HCEC 1CT (cell line): ENCODE measurements around the gene MYRFL.
A peak's percentile ranks its signal among the peaks of the same experiment; 100 is the strongest.

Experiments
- DNase-seq: peaks from one replicate; pipeline ENCODE4 v3.0.0-alpha.2; 2017

MYRFL gene

DNA sequence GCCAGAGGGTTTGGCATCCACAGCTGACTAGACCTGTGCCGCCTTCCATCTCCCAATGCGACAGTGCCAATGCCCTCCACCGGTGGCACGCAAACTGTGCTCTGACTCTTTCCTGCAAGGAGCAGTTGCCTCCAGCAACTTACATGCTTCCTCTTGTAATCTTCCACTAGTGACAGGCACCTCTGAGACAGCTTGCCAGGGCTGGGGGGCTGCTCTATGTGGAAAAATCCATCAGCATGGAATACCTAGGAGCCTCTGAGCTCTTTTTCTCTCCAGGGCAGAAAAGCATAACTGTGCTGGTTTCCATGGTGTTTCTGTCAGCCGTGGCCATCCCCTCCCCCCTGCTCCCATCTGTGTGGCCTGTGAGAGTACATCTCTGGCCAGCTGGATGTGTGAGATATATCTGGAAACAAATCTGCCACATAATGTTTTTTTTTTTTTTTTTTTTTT is 110.6 kb downstream of the MYRFL start:
- DNase-seq: no peak

DNA sequence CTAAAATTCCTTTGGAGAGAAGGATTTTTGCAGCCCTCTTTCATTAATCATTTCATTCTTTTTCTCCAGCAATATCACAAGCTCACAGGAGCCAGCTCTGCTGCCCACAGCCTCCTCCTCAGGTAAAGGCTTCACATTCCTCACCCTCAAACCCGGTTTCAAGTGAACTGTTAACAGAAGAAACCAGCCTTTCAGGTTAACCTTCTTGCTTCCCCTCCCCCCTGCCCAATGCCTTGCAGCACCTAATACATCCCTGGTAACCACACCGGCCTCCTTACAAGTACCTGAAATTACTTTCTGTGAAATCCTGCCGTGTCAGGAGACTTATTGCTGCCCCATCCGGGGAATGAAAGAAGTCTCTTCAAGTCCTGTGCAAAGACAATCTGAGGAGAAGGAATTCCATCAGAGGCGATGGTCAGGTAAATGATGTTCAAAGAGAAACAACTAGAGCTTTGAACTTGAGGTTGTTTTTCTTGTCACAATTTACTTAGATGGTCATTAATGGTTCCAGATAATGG is 111.2 kb downstream of the MYRFL start:
- DNase-seq: no peak

DNA sequence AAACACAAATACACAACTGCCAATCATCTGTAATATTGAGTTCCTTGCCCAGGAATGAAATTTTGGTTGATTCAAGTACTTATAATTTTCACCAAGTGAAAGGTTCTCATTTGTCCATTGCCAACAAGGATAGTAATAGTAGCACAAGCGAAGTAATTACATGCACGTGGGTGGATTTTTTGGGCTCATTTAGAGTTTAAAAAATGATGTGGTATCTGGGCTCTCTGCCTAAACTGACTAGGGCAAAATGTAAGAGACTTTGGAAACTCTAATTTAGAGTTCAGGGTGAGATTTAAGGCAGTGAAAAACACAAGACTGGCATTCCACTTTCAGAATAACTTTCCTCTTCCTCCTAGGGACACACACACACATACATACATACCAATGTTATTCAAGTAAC is 111.7 kb downstream of the MYRFL start:
- no peak for DNase-seq

DNA sequence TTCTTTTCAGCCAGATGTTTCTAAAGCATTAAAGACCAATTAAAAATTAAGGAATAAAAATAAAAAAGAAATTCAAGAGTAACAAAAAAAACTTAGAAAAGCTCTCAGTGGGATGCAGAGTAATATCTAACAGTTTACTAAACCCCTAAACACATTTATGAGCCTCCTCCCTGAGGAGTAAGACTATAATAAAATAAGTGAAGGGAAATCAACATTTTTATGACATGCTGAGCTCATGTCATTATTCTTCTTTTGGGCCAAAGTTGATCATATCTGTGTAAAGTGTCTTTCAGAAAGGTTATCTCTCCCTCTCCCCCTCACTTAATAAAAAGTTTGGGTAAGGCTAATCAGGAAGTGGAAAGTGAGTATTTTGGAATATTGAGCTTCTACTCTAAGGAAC is 122.1 kb downstream of the MYRFL start:
- DNase-seq: no peak

DNA sequence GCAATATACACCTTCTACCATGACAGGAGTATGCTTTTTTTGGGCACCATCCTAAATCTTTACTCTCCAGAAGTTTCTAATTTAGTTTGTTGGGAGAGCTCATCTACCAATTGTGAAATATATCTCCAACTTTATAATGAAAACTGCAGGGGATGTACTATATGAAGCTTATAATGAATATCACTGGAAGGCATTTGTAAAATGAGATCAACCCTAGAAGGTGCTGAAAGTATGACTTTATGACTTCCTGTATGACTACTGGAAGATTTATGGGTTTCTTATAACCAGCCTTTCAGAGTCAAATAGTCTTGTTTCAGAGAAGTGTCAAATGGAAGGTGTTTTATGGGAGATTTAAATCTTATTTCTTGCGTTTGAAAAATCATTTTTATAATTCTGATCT is 122.9 kb downstream of the MYRFL start:
- no peak for DNase-seq

DNA sequence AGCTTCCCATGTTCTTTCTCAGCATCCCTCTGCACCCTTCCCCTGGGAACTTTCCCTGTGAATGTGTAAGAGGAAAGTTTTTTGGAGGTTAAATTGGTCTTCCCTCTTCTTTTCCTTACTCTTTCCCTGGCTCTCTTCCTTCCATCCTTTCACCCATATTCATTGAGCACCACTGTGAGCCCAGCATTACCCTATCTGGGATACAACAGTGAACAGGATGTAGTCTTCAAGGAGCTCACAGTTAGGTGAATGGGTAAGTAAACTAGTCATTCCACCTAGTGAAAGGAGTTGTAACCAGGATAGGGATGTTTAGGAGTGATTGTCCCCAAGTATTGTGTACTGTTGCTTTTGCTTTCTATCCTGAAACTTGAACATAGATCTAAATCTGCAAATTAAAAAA is 123.8 kb downstream of the MYRFL start:
- no peak for DNase-seq

DNA sequence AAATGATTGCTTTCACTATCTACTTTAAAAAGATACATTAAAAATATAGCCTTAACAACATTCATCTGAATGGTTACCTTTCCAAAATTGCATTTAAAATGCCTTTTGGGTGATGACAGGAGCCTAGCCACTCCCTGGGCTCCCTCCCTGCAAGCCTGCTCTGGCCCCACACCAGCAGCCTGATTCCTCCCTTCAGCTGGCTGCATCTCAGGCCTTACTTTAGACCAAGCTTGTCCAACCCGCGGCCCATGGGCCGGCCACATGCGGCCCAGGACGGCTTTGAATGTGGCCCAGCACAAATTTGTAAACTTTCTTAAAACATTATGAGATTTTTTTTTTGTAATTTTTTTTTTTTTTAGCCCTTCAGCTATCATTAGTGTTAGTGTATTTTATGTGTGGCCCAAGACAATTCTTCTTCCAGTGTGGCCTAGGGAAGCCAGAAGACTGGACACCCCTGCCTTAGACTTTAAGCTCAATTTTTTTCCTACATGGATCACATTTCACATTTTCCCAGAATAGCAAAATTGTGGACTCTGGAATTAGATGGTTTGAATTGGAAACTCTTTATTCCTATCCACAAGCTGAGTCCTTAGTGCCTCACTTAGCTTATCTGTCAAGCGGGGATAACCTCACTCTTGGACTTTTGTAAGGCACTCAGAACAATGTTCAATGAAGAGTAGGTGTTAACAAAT is 124.4 kb downstream of the MYRFL start:
- DNase-seq: no peak

DNA sequence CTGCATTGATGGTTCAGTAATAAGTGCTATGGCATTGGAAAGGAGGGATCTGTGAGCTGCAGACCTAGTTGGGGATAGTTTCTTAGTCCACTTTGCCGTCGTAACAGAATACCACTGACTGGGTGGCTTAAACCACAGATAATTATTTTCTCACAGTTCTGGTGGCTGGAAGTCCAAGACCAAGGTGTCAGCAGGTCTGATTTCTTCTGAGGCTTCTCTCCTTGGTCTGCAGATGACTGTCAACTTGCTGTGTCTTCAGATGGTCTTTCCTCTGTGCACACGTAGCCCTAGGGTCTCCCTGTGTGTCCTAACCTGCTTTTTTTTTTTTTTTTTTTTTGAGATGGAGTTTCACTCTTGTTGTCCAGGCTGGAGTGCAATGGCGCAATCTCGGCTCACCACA is 126.1 kb downstream of the MYRFL start:
- DNase-seq: no peak

DNA sequence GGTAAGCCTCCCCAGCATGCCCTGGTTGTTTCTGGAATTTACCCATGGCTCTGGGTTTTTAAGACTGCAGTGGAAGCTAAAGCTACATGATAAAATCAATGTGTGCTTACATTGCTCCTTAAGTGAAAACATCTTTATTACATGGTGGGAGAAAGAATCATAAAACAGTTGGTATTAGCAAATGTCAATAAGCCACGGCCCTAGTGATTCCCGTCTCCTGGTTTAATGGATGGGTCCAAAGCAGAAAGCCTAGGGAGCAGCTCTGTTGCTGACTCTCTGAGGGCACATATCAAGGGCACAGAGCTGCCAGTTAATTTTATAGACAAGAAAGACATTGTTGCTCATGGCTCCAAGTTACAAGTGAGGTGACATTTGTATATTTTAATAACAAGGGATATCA is 127.9 kb downstream of the MYRFL start:
- no peak for DNase-seq

DNA sequence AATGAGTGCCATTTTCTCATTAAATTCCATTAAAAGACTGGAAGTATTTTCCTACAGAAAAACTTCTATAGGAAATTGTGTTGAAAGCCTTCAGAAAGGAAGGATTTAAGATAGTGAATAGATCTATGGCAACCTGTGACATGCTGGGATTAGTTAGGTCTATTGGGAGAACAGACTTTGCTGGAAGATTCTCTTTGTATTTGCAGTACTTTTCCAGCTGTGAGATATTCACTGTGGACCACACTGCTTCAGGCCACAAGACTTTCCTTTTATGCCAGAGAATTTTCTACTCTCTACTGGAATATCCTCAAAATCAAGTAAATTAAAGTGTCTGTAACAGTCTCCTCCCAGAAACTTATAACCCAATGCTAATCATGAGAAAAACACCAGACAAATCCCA is 136.2 kb downstream of the MYRFL start:
- DNase-seq: no peak

DNA sequence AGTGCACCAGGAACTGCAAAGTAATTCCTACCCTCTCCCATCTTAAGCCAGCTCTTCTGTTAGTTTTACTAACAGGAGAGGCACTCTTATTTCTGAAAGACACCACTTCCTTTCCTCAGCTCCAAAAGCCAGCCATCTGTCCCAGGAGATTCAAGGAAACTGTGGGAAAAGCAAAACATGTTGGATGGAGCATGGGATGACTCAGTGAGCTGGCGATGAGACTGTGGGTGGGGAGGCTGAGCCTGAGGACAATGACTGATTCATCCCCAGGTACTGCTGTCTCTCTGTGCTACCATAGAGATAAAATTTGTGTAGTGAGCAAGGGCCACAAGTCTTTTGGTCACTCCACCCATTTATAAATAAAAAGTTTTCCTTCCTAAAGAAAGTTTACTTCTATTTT is 141.4 kb downstream of the MYRFL start:
- peak; percentile 8 for DNase-seq

DNA sequence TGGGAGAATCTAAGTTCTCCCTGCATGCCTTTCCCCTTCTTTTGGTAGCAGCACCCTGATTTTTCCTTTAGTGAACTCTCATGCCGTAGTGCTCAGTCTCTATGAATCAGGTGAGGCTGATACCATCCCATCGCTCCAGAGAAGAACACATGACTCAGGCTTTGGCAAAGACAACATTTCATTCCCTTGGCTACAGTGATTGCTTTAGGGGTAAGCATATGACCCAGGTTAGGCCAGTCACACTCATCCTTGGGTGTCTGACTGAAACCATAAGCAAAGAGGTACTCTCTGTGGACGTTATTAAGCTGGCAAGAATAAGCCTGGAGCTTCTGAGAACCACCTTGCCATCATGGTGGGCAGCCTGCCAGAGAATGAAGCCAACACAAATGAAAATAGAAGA is 141.8 kb downstream of the MYRFL start:
- no peak for DNase-seq

DNA sequence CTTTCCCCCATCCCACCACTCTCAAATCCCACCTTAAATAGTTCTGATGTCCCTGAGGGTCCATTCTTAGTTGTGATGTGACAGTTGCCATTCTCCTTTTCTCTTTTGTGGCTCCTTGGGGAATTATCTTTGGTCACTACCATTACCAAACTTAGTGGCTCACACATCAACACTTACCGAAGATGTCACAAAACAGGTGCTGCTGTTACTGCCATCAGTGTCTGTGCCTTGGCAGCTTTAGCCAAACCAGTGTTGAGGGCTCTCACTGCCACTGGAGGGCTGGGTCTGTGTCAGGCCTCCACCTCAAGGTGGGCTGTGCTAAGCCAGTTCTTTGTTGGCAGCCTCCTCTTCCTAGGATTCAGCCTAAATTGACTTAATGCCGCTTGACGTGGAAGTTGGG is 144.0 kb downstream of the MYRFL start:
- DNase-seq: no peak

DNA sequence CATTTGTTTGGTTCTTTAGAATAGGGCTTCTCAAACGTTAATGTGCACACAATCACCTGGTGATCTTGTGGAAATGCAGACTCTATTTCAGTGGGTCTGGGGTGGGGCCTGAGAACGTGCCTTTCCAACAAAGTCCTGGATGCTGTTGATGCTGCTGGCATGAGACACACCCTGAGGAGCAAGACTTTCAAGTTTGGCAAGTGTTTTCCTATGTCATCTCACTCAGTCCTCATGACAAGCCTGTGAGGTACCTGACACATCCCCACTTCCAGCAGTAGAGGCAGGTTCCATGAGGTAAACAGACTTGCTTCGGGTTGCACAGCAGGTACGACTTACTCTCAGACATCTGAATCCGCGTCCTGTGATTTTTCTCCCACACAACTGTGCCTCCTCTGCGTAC is 147.1 kb downstream of the MYRFL start:
- no peak for DNase-seq

DNA sequence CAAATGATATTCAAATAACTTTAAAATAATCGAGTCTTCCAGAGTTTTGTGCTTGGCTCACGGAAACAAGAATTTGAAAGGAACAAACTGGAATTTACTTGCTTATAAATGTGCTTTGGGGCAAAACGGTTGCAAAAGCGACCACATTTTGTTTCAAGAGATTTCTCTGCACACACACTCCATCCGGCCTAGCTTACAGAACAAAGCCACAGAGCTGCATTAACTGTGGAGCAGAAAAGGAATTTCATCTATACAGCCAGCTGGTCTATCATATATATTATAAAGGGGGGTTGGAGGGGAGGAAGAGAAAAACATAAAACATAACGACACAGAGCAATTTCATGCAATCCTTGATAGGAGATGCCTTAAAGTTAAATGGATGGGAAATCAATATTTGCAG is 153.0 kb downstream of the MYRFL start:
- no peak for DNase-seq

DNA sequence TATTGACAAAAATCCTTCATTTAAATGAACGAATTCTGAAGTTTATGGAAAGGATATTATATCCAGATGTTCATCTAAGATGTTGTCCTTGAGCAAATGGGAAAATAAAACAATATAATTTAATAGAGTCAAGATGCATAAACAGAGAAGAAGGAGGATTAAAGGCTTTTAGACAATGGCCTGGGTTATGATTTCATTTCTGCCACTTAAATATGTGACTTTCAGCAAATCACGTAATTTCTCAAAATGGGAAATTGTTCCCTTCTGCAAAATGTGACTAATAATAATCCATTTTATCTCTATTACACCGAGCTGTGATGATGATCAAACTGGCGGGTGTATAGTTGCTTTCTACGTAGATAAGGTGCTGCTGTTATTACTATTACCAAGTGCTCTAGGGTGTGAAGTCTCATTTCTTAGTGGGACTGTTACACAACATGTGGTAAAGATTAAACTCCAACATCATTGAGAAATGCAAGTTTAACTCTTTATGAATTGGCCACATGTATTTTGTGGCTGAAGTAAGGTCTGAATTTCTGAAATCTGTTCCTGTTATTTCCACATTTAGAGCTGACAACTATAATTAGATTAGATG is 157.0 kb downstream of the MYRFL start:
- no peak for DNase-seq

DNA sequence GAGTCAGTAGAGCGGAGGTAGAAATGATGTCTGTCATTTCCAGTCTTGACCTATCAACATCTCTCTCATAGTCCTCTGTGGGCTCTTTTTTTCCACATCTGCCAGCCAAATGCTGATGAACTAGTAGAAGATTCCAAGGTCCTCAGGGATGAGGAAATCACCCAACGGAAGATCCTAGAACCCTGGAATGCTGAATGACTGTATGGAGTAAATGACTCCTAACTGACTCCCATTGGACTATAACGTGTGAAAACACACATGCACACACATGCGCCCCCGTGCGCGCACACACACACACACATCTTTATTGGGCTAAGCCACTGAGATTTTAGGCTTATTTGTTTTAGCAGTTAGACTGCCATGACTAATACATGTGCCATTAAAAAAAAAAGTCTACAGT is 159.2 kb downstream of the MYRFL start:
- no peak for DNase-seq

DNA sequence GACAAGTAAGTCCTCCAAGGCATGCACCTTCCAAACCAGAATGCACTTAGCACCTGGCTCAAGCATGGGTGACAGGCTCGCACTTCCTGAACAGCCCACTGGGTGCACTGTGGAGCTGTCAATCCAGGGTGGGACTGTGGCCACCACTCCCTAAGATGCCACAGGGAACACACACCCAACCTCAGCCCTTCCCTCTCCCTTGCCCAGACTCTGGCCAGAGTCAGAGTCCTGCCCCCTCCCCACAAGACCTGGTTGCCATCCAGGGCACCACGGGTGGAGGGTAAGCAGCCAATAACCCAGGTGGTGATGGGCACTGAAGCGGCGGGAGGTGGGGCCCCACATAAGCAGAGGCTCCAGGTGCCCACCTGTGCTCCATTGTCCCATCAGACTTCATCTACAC is 160.6 kb downstream of the MYRFL start:
- DNase-seq: no peak

DNA sequence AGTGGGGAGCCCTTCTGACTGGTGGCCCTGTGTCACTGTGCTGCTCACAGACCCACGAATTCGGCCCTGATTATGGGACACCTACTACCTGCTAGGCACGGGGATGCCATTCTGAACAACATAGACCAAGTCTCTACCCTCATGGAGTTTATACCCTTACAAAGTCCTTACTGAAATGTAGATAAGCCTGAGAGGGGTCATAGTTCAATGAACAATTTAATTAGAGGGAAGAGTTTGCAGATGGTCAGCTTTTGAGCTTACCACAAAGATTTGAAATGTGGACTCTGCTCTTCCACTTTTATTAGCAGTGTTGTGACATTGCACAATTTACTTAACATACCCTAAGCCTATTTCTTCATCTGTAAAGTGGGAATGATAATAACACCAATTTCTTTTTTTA is 161.1 kb downstream of the MYRFL start:
- DNase-seq: no peak

DNA sequence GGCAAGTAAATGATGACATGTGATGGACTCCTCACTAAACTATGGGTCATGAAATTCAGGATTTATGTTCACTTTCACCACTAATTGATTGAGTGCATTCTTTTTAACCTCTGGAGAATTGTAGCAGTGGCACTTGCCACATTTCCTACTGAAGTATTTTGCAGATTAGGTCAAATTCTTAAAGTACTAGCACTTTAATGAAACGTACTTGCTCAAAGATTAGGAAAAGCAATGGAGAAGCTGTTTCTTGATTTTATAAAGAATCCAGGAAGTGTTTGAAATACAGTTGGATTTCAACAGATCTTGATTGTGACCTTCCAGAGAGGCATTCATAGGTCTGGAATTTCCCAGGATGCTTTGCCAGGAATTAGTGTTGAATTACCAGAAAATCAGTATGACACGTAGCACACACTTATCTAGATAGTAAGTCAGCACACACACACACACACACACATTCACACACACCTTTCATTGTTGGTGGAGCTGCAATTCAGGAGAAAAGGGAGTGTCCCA is 162.6 kb downstream of the MYRFL start:
- DNase-seq: peak; percentile 89

DNA sequence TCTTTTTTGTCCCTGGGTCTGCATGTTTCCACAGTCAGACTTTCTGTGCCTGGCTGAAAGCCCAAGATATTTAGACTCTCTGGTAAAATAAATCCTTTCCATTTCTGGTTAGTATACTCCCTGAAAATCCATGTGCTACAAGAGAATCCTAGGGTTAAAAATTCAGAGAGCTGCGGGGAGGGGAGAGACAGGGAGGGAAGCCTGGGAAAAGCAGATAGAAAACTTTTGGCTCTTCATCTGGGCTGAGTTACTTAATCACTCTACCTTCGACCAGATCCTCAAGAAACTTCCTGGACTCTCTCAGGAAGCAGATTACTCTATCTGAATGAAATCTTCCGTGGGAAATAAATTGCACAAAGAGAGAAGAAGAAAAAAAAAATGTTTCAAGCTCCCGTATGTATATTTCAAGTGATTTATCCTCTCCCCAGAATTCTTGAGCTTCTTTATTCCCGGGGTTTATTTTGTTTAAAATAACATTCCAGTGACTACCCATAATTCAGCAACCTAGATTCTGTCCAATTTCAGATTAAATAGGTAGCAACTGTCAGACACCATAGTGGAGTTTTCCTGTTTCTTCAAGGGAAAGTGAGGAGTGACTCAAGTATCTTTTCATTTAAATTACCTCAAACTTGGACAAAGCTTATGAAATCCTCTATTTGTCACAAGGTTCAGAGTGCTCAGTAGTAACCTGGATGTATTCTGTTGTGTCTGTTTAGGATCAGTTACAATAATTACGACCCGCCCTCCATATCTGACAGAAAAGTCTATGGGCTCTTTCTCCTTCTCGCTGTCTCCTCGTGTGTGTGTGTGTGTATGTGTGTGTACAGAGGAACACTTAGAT is 163.7 kb downstream of the MYRFL start:
- peak; percentile 27 for DNase-seq

DNA sequence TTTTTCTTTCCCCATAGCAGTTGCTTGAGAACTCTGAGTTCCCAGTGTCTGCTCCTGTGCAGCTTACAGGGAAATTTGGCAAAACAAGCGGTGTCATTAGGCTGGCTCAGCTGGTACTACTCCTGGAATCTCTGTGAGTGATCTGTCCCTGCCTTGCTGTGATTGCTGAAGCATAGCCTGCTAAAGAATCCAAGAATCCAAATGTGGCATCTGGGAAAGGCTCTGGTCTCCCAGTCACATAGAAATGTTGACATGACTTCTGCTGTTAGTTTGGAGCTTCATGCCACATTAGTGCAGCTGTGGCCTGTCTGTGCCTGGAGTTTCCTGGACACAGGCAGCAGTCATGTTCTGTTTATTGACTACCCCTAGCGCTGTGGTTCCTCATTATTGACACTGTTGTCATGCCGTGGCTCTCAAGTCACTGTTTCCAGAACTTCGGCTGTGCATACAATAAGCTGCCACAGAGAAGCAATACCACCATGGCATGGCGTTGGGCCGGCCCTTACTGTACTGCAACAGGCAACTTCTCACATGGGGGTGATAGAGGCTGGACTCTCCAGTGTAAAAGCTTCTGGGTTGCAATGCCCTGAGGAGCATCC is 166.8 kb downstream of the MYRFL start:
- DNase-seq: no peak

DNA sequence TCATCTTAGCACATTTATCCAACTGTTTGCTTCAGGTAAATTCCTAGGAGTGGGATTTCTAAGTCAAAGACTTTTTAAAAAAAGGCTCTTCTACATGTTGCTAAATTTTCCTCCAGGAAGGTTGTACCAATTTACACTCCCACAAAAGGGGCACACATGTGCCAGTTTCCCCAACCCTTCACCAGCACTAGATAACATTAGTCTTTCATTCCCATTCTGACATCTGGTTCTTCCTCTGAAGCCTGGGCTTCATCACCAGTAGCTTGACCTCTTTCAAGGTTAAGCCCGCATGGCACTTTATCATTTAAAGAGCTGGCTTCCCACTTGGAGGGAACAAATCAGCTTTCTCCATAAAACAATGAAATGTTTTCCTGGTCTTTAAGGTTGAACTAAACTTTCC is 168.4 kb downstream of the MYRFL start:
- no peak for DNase-seq
